Retina (tissue), 1 donor: ENCODE results near the gene PDE8B.

ENCODE experiments used
- DNase-seq: peaks from one replicate; pipeline ENCODE4 v3.0.0-alpha.2; 2016

The PDE8B gene

GRCh38 chr5:77326986-77327734 lies 116.7 kb downstream of the PDE8B start:
- no peak for DNase-seq

- no peak for DNase-seq
These were observed 118.6 kb downstream of the PDE8B start for GRCh38 chr5:77328930-77329647.

- DNase-seq: no peak
These were observed 119.4 kb downstream of the PDE8B start for GRCh38 chr5:77329664-77330430.

- DNase-seq: no peak
These were observed 122.6 kb downstream of the PDE8B start for GRCh38 chr5:77333036-77333435.

- DNase-seq: no peak
These were observed 123.1 kb downstream of the PDE8B start for GRCh38 chr5:77333451-77334123.

GRCh38 chr5:77337246-77337645 lies 126.8 kb downstream of the PDE8B start:
- no peak for DNase-seq

GRCh38 chr5:77337686-77338085 lies 127.2 kb downstream of the PDE8B start:
- DNase-seq: no peak

- DNase-seq: no peak
These were observed 128.9 kb downstream of the PDE8B start for GRCh38 chr5:77339337-77339890.

- DNase-seq: no peak
These were observed 132.7 kb downstream of the PDE8B start for GRCh38 chr5:77343165-77343564.

GRCh38 chr5:77347435-77348098 lies 137.1 kb downstream of the PDE8B start:
- DNase-seq: no peak

- no peak for DNase-seq
These were observed 142.8 kb downstream of the PDE8B start for GRCh38 chr5:77353251-77353650.

GRCh38 chr5:77354454-77354853 lies 144.0 kb downstream of the PDE8B start:
- no peak for DNase-seq

GRCh38 chr5:77355080-77355479 lies 144.6 kb downstream of the PDE8B start:
- no peak for DNase-seq

- no peak for DNase-seq
These were observed 145.3 kb downstream of the PDE8B start for GRCh38 chr5:77355751-77356150.

- no peak for DNase-seq
These were observed 146.3 kb downstream of the PDE8B start for GRCh38 chr5:77356740-77357139.

- DNase-seq: no peak
These were observed 148.1 kb downstream of the PDE8B start for GRCh38 chr5:77358255-77359205.

GRCh38 chr5:77359231-77359630 lies 148.8 kb downstream of the PDE8B start:
- DNase-seq: no peak

- DNase-seq: no peak
These were observed 149.9 kb downstream of the PDE8B start for GRCh38 chr5:77360381-77360780.

GRCh38 chr5:77360973-77361372 lies 150.5 kb downstream of the PDE8B start:
- no peak for DNase-seq

GRCh38 chr5:77366717-77367500 lies 156.4 kb downstream of the PDE8B start:
- no peak for DNase-seq
